ENCODE data around the gene VGLL1.

The VGLL1 gene

DNA sequence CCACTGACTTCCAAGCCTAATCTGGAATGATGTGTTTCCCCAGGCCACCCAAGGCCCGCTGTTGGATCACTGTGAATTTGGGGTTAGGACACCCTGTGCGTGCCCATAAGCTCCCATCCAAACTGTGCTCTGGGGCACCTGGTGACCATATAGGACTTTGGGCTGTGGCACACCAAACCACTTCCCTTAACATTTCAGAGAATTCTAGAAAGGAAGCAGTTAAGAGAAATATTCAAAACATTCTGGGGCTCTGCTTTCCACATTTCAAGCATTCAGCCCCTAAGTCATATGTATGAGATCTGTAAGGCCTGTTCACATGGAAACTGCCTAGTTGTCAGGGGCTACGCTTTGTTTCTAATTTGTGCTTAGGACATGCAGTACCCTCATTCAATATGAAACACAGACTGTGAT is 14.4 kb downstream of the VGLL1 start:
- Histone ChIP-seq H3K4me1 (no peaks in the 10 kb centered on the region), H3K4me3 (no peak overlapping the region), H3K4me2 (no peak overlapping the region), H3K27ac (no peak overlapping the region), H3K27me3 (peaks cover 92% of the 10 kb centered on the region), H3K9me3 (no peaks in the 10 kb centered on the region), H3K36me3 (no peaks in the 10 kb centered on the region), H3K9ac (no peak overlapping the region), H4K20me1 (no peaks in the 10 kb centered on the region; the same call in 1 of the 2 replicates)
- no peak for TF ChIP-seq Cebpa-rat (IDR thresholded peaks at IDR 0.05)

DNA sequence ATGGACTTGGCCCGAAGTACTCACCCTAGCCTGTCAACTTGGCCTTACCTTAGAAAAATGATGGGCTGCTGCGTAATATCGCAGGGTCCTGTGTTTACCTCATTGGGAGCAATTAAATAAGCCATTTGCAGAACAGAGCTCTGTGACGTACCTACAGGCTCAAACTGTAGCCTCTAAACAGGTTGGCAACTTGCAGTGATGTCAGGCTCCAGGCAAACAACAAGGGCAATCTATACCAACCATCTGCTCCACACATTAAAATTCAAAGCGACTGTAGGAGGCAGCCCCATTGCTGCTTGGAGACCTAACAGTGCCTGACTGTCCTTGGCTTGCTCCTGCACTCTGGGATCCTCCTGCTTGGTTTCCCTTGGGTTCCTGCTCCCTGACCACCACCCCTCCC is 17.2 kb downstream of the VGLL1 start:
- Histone ChIP-seq H3K9ac (no peak overlapping the region), H4K20me1 (no peaks in the 10 kb centered on the region; the same call in 1 of the 2 replicates), H3K9me3 (no peaks in the 10 kb centered on the region), H3K27ac (no peak overlapping the region), H3K4me3 (no peak overlapping the region), H3K4me2 (no peak overlapping the region), H3K27me3 (peaks cover 96% of the 10 kb centered on the region), H3K36me3 (no peaks in the 10 kb centered on the region), H3K4me1 (no peaks in the 10 kb centered on the region)
- no peak for TF ChIP-seq Cebpa-rat (IDR thresholded peaks at IDR 0.05)

DNA sequence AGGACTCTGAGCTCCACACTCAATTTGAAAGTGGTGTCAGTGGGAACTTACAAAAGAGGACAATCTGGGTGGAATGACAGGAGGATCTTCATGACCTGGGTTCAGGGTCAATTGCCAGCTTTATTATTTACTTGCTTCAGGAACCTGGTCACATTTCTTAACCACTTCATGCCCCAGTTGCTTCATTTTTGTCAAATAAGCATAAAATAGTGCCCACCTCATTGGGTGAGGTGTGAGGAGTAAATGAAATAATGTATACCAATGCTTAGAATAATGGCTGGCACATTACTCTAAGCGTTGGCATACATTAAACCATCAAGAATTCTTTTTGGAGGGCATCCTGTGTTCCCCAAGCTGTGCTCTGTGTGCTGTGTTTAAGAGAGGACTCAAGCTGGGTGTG is 19.4 kb downstream of the VGLL1 start:
- Histone ChIP-seq H4K20me1 (no peaks in the 10 kb centered on the region; the same call in 1 of the 2 replicates), H3K27ac (no peak overlapping the region), H3K4me3 (no peak overlapping the region), H3K9me3 (no peaks in the 10 kb centered on the region), H3K27me3 (peaks cover 96% of the 10 kb centered on the region), H3K4me1 (no peaks in the 10 kb centered on the region), H3K4me2 (no peak overlapping the region), H3K36me3 (no peaks in the 10 kb centered on the region), H3K9ac (no peak overlapping the region)
- TF ChIP-seq Cebpa-rat (IDR thresholded peaks at IDR 0.05), result no peak

DNA sequence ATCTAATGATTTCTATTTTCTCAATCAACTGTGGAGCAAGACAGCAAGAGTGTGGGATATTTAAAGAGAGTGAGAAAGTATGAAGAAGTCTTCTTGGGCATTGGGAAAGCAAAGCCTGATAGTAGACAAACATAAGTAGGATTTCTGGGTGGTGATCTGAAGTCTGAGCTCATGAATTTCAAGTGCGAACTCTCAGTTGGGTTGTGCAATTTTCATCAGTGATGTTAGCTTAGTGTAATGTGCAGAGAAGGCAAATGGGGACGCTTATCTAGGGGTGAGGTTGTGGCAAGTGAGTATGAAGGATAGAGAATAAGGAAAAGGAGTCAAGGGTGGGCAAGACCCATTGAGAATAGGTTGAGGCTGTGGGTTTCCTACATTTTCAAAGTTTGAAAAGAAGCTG is 23.7 kb downstream of the VGLL1 start:
- H4K20me1 ChIP-seq, result no peaks in the 10 kb centered on the region; the same call in 1 of the 2 replicates
- peaks cover 85% of the 10 kb centered on the region for H3K27me3 ChIP-seq
- H3K27ac ChIP-seq, result no peak overlapping the region
- H3K4me1 ChIP-seq, result no peaks in the 10 kb centered on the region
- no peaks in the 10 kb centered on the region for H3K36me3 ChIP-seq
- H3K4me3 ChIP-seq, result no peak overlapping the region
- no peak for TF ChIP-seq Cebpa-rat (IDR thresholded peaks at IDR 0.05)
- H3K9ac ChIP-seq, result no peak overlapping the region
- no peaks in the 10 kb centered on the region for H3K9me3 ChIP-seq
- H3K4me2 ChIP-seq, result no peak overlapping the region

DNA sequence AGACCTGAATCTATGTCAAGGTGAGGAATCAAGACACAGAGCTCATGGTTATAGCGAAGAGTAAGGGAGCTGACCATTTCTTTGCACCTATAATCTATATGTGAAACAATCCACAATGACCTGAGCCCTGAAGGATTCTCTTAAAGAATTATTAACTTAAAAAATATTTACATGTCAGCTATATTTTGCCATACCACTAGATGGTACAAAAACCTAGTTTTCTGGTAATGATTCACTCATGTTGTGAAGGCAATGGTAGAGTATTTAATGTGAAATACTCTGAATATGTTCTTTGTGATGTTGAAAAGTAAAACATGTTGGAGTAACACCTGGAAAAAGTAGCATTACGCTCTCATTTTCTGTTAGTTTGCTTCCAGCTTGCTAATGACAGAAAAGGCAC is 40.0 kb downstream of the VGLL1 start:
- Histone ChIP-seq H3K36me3 (no peaks in the 10 kb centered on the region), H3K4me2 (no peak overlapping the region), H3K27ac (no peak overlapping the region), H3K9ac (no peak overlapping the region), H3K9me3 (no peaks in the 10 kb centered on the region), H4K20me1 (peaks cover 11% of the 10 kb centered on the region; the same call in 1 of the 2 replicates), H3K4me3 (no peak overlapping the region), H3K4me1 (no peaks in the 10 kb centered on the region), H3K27me3 (peaks cover 78% of the 10 kb centered on the region)
- TF ChIP-seq Cebpa-rat (IDR thresholded peaks at IDR 0.05), result no peak

DNA sequence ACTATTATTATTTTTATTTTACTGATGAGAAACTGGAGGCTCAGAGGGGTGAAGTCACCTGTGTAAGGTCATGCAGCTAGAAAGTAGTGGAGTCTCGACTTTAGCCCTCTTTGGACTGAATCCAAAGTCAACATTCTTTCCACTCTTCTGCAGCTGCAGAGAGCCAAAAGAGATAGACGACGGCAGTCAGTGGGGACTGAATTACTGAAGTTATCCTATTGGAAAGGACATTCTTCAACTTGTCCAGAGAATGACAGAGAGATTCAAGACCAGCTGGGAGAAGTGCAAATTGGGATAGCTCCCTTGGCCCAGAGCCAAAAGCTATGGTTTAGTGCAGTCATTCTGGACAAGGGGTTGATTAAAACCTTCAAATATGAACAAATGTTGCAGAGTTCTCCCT is 42.5 kb downstream of the VGLL1 start:
- Histone ChIP-seq H3K36me3 (no peaks in the 10 kb centered on the region), H3K9ac (no peak overlapping the region), H3K4me2 (no peak overlapping the region), H3K4me1 (no peaks in the 10 kb centered on the region), H3K4me3 (no peak overlapping the region), H3K27me3 (peaks cover 86% of the 10 kb centered on the region), H3K27ac (no peak overlapping the region), H4K20me1 (peaks cover 11% of the 10 kb centered on the region; the same call in 1 of the 2 replicates), H3K9me3 (no peaks in the 10 kb centered on the region)
- TF ChIP-seq Cebpa-rat (IDR thresholded peaks at IDR 0.05), result no peak

DNA sequence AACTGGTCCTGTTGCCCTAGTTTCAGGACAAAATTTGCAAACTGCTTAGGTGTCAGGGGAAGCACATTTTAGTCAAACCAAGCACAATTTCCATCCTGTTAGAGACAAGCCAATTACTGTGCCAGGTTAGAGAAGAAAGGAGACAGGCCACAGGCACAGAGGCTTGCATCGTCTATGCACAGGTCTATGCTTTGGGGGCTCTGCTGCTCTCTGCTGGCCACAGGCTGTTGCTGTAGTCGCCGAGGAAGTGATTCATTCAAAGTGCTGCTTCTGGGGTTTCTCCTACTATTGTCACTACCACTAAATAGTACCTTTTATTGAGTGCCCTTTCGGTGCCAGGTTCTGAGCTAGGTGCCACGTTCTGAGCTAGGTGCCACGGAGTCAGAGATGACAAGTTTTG is 45.5 kb downstream of the VGLL1 start:
- H3K9me3 ChIP-seq, result no peaks in the 10 kb centered on the region
- H4K20me1 ChIP-seq, result no peaks in the 10 kb centered on the region; the same call in 1 of the 2 replicates
- no peak overlapping the region for H3K4me3 ChIP-seq
- H3K27me3 ChIP-seq, result peaks cover 88% of the 10 kb centered on the region
- no peaks in the 10 kb centered on the region for H3K4me1 ChIP-seq
- TF ChIP-seq Cebpa-rat (IDR thresholded peaks at IDR 0.05), result no peak
- no peak overlapping the region for H3K27ac ChIP-seq
- H3K4me2 ChIP-seq, result no peak overlapping the region
- H3K36me3 ChIP-seq, result no peaks in the 10 kb centered on the region
- no peak overlapping the region for H3K9ac ChIP-seq

DNA sequence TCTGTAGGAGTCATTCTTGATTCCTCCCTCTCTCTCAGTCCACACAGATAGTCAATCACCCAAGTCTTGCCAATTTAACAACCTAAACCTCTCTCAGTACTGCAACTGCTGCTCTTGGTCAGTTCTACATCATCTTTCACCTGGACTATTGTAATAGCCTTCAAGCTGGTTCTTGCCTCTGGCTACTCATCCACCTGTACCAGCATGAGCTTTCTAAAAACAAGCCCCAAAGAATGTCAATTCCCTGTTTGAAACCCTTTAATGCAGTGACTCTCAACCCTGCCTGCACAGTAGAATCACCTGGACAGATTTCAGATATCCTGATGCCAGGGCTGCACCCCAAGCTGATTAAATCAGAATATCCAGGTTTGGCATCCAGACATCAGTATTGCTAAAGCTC is 48.3 kb downstream of the VGLL1 start:
- Histone ChIP-seq H3K36me3 (no peaks in the 10 kb centered on the region), H4K20me1 (no peaks in the 10 kb centered on the region; the same call in 1 of the 2 replicates), H3K27me3 (peaks cover 94% of the 10 kb centered on the region), H3K27ac (no peak overlapping the region), H3K4me1 (no peaks in the 10 kb centered on the region), H3K9ac (no peak overlapping the region), H3K9me3 (no peaks in the 10 kb centered on the region), H3K4me3 (no peak overlapping the region), H3K4me2 (no peak overlapping the region)
- no peak for TF ChIP-seq Cebpa-rat (IDR thresholded peaks at IDR 0.05)

DNA sequence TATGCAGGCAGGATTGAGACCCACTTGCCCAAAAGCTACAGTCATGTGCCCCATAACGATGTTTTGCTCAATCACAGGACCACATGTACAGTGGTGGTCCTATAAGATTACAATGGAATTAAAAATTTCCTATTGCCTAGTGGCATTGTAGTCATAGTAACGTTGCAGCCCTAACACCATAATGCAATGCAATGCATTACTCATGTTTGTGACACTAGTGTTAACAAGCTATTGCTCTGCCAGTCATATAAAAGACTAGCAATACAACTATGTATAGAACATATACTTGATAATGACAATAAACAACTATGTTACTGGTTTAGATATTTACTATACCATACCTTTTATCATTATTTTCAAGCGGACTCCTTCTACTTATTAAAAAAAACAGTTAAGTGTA is 50.6 kb downstream of the VGLL1 start:
- no peak for TF ChIP-seq Cebpa-rat (IDR thresholded peaks at IDR 0.05)
- Histone ChIP-seq H3K36me3 (no peaks in the 10 kb centered on the region), H3K4me2 (no peak overlapping the region)

DNA sequence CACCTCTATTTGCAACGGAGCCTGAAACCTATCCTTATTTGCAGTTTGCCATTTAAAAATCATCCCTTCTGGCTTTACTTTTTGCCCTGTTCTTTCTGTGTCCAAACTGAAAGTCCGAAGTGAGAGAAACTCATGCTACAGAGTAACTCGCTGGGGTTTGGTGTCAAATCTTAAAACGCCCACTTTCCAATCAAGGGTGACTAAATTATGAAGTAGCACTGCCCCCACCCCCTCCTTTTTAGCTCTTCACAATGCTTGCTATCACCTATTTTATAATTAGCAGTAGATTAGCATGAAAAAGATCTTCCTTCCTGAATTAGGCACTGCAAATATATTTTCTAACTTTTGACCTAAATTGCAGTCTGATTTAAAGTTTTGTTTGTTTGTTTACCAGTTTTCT is 52.5 kb downstream of the VGLL1 start:
- peaks cover 98% of the 10 kb centered on the region for H3K27me3 ChIP-seq
- H3K9me3 ChIP-seq, result no peaks in the 10 kb centered on the region
- TF ChIP-seq Cebpa-rat (IDR thresholded peaks at IDR 0.05), result no peak

More for the DNA sequence above, 50.6 kb downstream of the VGLL1 start:
- H3K27ac ChIP-seq, result no peak overlapping the region
- H3K9me3 ChIP-seq, result no peaks in the 10 kb centered on the region
- peaks cover 98% of the 10 kb centered on the region for H3K27me3 ChIP-seq
- H3K9ac ChIP-seq, result no peak overlapping the region
- H3K4me1 ChIP-seq, result 0 out of 2 replicates have a peak, but pooled peaks cover 15% of the 10 kb centered on the region
- no peak overlapping the region for H3K4me3 ChIP-seq
- no peaks in the 10 kb centered on the region; the same call in 1 of the 2 replicates for H4K20me1 ChIP-seq

DNA sequence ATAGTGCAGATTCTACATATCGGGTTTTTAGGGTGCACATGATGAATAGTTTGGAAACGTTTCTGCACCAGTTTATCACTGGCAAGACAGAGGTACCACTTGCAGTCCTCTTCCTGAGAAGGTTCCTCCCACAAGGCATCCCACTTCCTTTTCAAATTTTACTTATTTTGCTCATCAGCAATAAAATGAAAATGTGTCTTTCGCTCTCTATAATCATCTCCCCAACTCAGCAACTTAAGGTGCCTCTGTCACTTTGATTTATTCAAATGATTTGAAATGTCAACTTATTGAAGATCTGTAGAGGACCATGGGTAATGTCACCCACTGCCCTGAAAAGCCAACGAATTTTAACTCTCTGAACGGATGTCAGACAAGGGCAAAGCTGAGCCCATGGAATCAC is 53.2 kb downstream of the VGLL1 start:
- Histone ChIP-seq H3K4me3 (no peak overlapping the region), H3K36me3 (no peaks in the 10 kb centered on the region), H3K27ac (no peak overlapping the region), H3K4me1 (0 out of 2 replicates have a peak, but pooled peaks cover 15% of the 10 kb centered on the region), H4K20me1 (no peaks in the 10 kb centered on the region; the same call in 1 of the 2 replicates), H3K9ac (no peak overlapping the region), H3K27me3 (peaks cover 98% of the 10 kb centered on the region), H3K9me3 (no peaks in the 10 kb centered on the region), H3K4me2 (no peak overlapping the region)
- no peak for TF ChIP-seq Cebpa-rat (IDR thresholded peaks at IDR 0.05)

More for the DNA sequence above, 52.5 kb downstream of the VGLL1 start:
- Histone ChIP-seq H4K20me1 (no peaks in the 10 kb centered on the region; the same call in 1 of the 2 replicates), H3K9ac (no peak overlapping the region), H3K36me3 (no peaks in the 10 kb centered on the region), H3K4me3 (no peak overlapping the region), H3K4me1 (0 out of 2 replicates have a peak, but pooled peaks cover 15% of the 10 kb centered on the region), H3K27ac (no peak overlapping the region), H3K4me2 (no peak overlapping the region)
